ENCODE data around the gene BYSL. TPM values are rescaled to one million over a fixed set of nuclear protein-coding genes. Genes with fewer than 3 reads are reported as not detected.

The BYSL gene
- total RNA-seq, 1 donor from 2014 or later: 11.5 TPM

- no peaks in the 10 kb centered on the region for H3K9me3 ChIP-seq (ENCODE audit: low read depth)
- H3K36me3 Mint-ChIP-seq: no peaks in the 10 kb centered on the region
- H3K27ac ChIP-seq: no peak overlapping the region
- H3K9ac ChIP-seq: no peak overlapping the region
- no peak for DNase-seq (ENCODE audit: low spot score)
- H2AFZ ChIP-seq (replicated peaks): no peak overlapping the region
- H3K4me3 Mint-ChIP-seq: no peak overlapping the region
- no peaks in the 10 kb centered on the region for H3F3A ChIP-seq (ENCODE audit: low read depth)
- H3K4me1 Mint-ChIP-seq: peaks cover 4% of the 10 kb centered on the region
- H4K20me1 ChIP-seq (ENCODE audit: low read depth): no peaks in the 10 kb centered on the region
- TF ChIP-seq EZH2 (IDR thresholded peaks at IDR 0.05) (no peak), EZH2phosphoT487 (IDR thresholded peaks at IDR 0.05) (no peak)
- TF ChIP-seq, protein P1, sequence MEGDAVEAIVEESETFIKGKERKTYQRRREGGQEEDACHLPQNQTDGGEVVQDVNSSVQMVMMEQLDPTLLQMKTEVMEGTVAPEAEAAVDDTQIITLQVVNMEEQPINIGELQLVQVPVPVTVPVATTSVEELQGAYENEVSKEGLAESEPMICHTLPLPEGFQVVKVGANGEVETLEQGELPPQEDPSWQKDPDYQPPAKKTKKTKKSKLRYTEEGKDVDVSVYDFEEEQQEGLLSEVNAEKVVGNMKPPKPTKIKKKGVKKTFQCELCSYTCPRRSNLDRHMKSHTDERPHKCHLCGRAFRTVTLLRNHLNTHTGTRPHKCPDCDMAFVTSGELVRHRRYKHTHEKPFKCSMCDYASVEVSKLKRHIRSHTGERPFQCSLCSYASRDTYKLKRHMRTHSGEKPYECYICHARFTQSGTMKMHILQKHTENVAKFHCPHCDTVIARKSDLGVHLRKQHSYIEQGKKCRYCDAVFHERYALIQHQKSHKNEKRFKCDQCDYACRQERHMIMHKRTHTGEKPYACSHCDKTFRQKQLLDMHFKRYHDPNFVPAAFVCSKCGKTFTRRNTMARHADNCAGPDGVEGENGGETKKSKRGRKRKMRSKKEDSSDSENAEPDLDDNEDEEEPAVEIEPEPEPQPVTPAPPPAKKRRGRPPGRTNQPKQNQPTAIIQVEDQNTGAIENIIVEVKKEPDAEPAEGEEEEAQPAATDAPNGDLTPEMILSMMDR (IDR thresholded peaks at IDR 0.05): no peak
- no peaks in the 10 kb centered on the region for H3K9me3 Mint-ChIP-seq
- no peak overlapping the region for H3K4me3 ChIP-seq
- no peak overlapping the region for H3K27ac Mint-ChIP-seq
- peaks cover 3% of the 10 kb centered on the region for H3K27me3 Mint-ChIP-seq (ENCODE audit: insufficient read depth, low read depth)
- H3K36me3 ChIP-seq: no peaks in the 10 kb centered on the region
- H3K4me2 ChIP-seq: no peak overlapping the region
- no peaks in the 10 kb centered on the region for H3K27me3 ChIP-seq
- no peaks in the 10 kb centered on the region for H3K79me2 ChIP-seq (ENCODE audit: low read depth)
- no peaks in the 10 kb centered on the region for H3K4me1 ChIP-seq
These were observed 53.1 kb downstream of the BYSL start for GRCh38 chr6:41974281-41974825.

GRCh38 chr6:41975276-41975675 lies 54.0 kb downstream of the BYSL start:
- TF ChIP-seq, protein P1 (IDR thresholded peaks at IDR 0.05): no peak
- TF ChIP-seq EZH2phosphoT487 (IDR thresholded peaks at IDR 0.05) (no peak), EZH2 (IDR thresholded peaks at IDR 0.05) (no peak)
- H3K4me2 ChIP-seq: no peak overlapping the region
- no peaks in the 10 kb centered on the region for H3K79me2 ChIP-seq (ENCODE audit: low read depth)
- Mint-ChIP-seq H3K4me1 (peaks cover 4% of the 10 kb centered on the region), H3K27ac (no peak overlapping the region), H3K36me3 (no peaks in the 10 kb centered on the region), H3K9me3 (no peaks in the 10 kb centered on the region), H3K27me3 (ENCODE audit: insufficient read depth, low read depth) (peaks cover 3% of the 10 kb centered on the region), H3K4me3 (no peak overlapping the region)
- H3K27ac ChIP-seq: no peak overlapping the region
- no peaks in the 10 kb centered on the region for H4K20me1 ChIP-seq (ENCODE audit: low read depth)
- no peaks in the 10 kb centered on the region for H3K27me3 ChIP-seq
- no peak for DNase-seq (ENCODE audit: low spot score)
- no peaks in the 10 kb centered on the region for H3F3A ChIP-seq (ENCODE audit: low read depth)
- H3K9me3 ChIP-seq (ENCODE audit: low read depth): no peaks in the 10 kb centered on the region
- no peaks in the 10 kb centered on the region for H3K4me1 ChIP-seq
- no peak overlapping the region for H3K9ac ChIP-seq
- no peak overlapping the region for H2AFZ ChIP-seq (replicated peaks)
- no peaks in the 10 kb centered on the region for H3K36me3 ChIP-seq
- H3K4me3 ChIP-seq: no peak overlapping the region

- Histone ChIP-seq H3K9ac (no peak overlapping the region), H4K20me1 (ENCODE audit: low read depth) (no peaks in the 10 kb centered on the region), H3K27me3 (no peaks in the 10 kb centered on the region), H3K36me3 (no peaks in the 10 kb centered on the region), H3K79me2 (ENCODE audit: low read depth) (no peaks in the 10 kb centered on the region), H3K9me3 (ENCODE audit: low read depth) (no peaks in the 10 kb centered on the region), H3K4me2 (no peak overlapping the region), H3K4me1 (no peaks in the 10 kb centered on the region), H2AFZ (replicated peaks) (no peak overlapping the region), H3K27ac (no peak overlapping the region), H3K4me3 (no peak overlapping the region), H3F3A (ENCODE audit: low read depth) (no peaks in the 10 kb centered on the region)
- H3K4me3 Mint-ChIP-seq: no peak overlapping the region
- no peak for DNase-seq (ENCODE audit: low spot score)
- H3K36me3 Mint-ChIP-seq: no peaks in the 10 kb centered on the region
- H3K9me3 Mint-ChIP-seq: no peaks in the 10 kb centered on the region
- H3K4me1 Mint-ChIP-seq: no peaks in the 10 kb centered on the region
- H3K27ac Mint-ChIP-seq: no peak overlapping the region
- TF ChIP-seq EZH2phosphoT487 (IDR thresholded peaks at IDR 0.05): no peak
- no peaks in the 10 kb centered on the region for H3K27me3 Mint-ChIP-seq (ENCODE audit: insufficient read depth, low read depth)
These were observed 55.6 kb downstream of the BYSL start for GRCh38 chr6:41976794-41977484.

Small RNA genes lying within 50 kb of the gene (small RNA-seq; reads per million reads assigned to genes)
- not detected for gene RF00019

Other genes starting within 250 kb of the BYSL start
- gene TFEB, start 185.9 kb upstream of the BYSL start, total RNA-seq (ENCODE audit: low replicate concordance): 0.13 and 0.46 TPM in 2 replicates
- not detected in 2 replicates for gene PGC, start 174.1 kb upstream of the BYSL start, total RNA-seq (ENCODE audit: low replicate concordance)
- 1.9 and 5.3 TPM in 2 replicates for gene FRS3, start 141.6 kb upstream of the BYSL start, total RNA-seq (ENCODE audit: low replicate concordance)
- 1.1 TPM in 1 of 2 replicates, not detected in the other for gene PRICKLE4, start 140.7 kb upstream of the BYSL start, total RNA-seq (ENCODE audit: low replicate concordance)
- gene TOMM6, start 133.8 kb upstream of the BYSL start, total RNA-seq (ENCODE audit: low replicate concordance): 177 and 182 TPM in 2 replicates
- 25.0 and 30.7 TPM in 2 replicates for gene USP49, start 26.1 kb upstream of the BYSL start, total RNA-seq (ENCODE audit: low replicate concordance)
- gene MED20, start 360 bp upstream of the BYSL start, total RNA-seq (ENCODE audit: low replicate concordance): 29.4 and 31.4 TPM in 2 replicates
- 7.6 and 16.2 TPM in 2 replicates for gene CCND3, start 20.3 kb downstream of the BYSL start, total RNA-seq (ENCODE audit: low replicate concordance)
- gene TAF8, start 129.0 kb downstream of the BYSL start, total RNA-seq (ENCODE audit: low replicate concordance): 38.0 and 43.8 TPM in 2 replicates
- gene C6orf132, start 221.1 kb downstream of the BYSL start, total RNA-seq (ENCODE audit: low replicate concordance): 1.2 and 1.8 TPM in 2 replicates